Smooth muscle cell (in vitro differentiated cells): ENCODE measurements around the gene INO80D. TPM values are rescaled to one million over a fixed set of nuclear protein-coding genes. Genes with fewer than 3 reads are reported as not detected.

Experiments used
- DNase-seq: peaks from one replicate; lab custom pipeline; 2025; ENCODE audit not compliant: unreplicated experiment; lab: John Stamatoyannopoulos, UW
- H2AFZ ChIP-seq: fragments of 200-600 bp; sonication (generic); 2 replicates; pipeline ENCODE4 v1.6.0; 2016; ENCODE audit warnings: antibody characterized with exemption, low read depth, mild to moderate bottlenecking
- H3F3A ChIP-seq: fragments of 200-600 bp; sonication (generic); 2 replicates; pipeline ENCODE4 v1.6.0; 2017; ENCODE audit warnings: antibody characterized with exemption, low read depth
- H3K27ac ChIP-seq: fragments of 200-600 bp; sonication (generic); 2 replicates; pipeline ENCODE4 v1.5.1; 2016; ENCODE audit warnings: low read depth, mild to moderate bottlenecking
- H3K27me3 ChIP-seq: fragments of 200-600 bp; sonication (generic); 2 replicates; pipeline ENCODE4 v1.6.1; 2016; ENCODE audit warnings: low read depth, mild to moderate bottlenecking
- H3K36me3 ChIP-seq: fragments of 200-600 bp; sonication (generic); 2 replicates; pipeline ENCODE4 v1.5.1; 2016; ENCODE audit warnings: low read depth
- H3K4me1 ChIP-seq: fragments of 200-600 bp; sonication (generic); 2 replicates; pipeline ENCODE4 v1.5.1; 2016; ENCODE audit warnings: low read depth
- H3K4me2 ChIP-seq: fragments of 200-600 bp; sonication (generic); 2 replicates; pipeline ENCODE4 v1.6.0; 2016; ENCODE audit warnings: mild to moderate bottlenecking
- H3K4me3 ChIP-seq: fragments of 200-600 bp; sonication (generic); 2 replicates; pipeline ENCODE4 v1.5.1; 2016; ENCODE audit warnings: mild to moderate bottlenecking
- H3K79me2 ChIP-seq: fragments of 200-600 bp; sonication (generic); 2 replicates; pipeline ENCODE4 v1.6.0; 2016; ENCODE audit warnings: low read depth, mild to moderate bottlenecking
- H3K9ac ChIP-seq: fragments of 200-600 bp; sonication (generic); 2 replicates; pipeline ENCODE4 v1.6.0; 2016; ENCODE audit warnings: low read depth
- H3K9me3 ChIP-seq: fragments of 200-600 bp; sonication (generic); replicated peaks from 2 replicates; pipeline ENCODE4 v1.5.1; 2016; ENCODE audit warnings: low read depth
- H4K20me1 ChIP-seq: fragments of 200-600 bp; sonication (generic); 2 replicates; pipeline ENCODE4 v1.6.0; 2016; ENCODE audit warnings: low read depth
- WGBS: methylation state at CpG from one replicate; pipeline ENCODE4 v1.1.7; 2016; ENCODE audit warnings: low lambda C conversion rate; 5-methylcytosine and 5-hydroxymethylcytosine counted together
- polyA plus RNA-seq: library from polyadenylated mRNA; unstranded; fragments of >200 nt; fragmentation: Nextera tagmentation; extraction: Ambion mirVana; gene quantifications from 2 replicates; pipeline ENCODE4 v1.2.1, GENCODE V29; 2016
- total RNA-seq: library from RNA; depleted of rRNA; stranded (reverse); fragments of >200 nt; gene quantifications from 2 replicates; pipeline ENCODE4 v1.2.3, GENCODE V29; 2014
- TF ChIP-seq, protein P1 (sequence below): fragments of 200-600 bp; sonication (generic); IDR thresholded peaks from 2 replicates; pipeline ENCODE4 v1.5.1; 2017; ENCODE audit warnings: borderline replicate concordance, mild to moderate bottlenecking, antibody characterized with exemption; ENCODE audit not compliant: insufficient read depth, poor library complexity, severe bottlenecking

Gene INO80D
- total and polyA plus RNA-seq, 2 experiments from 2014 or later = 1.4 to 9.1 TPM

DNA sequence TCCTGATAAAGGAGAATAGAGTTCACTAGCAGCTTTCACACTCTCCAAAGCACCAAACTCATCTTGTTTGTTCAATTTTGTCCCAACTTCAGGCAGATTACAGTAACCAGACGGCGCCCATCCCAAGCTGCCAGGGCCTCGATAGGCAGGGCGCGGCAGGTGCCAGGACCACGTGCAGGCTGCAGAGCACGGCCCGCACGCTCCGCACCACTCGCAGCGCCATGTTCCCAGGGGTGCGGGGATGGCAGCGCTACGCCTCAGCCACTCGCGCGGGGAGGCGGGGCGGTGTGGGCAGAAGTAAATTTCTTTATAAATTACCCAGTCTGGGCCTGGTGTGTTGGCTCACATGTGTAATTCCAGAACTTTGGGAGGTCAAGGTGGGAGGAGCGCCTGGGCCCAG lies 30.3 kb upstream of the INO80D start:
- Histone ChIP-seq H3K36me3 (peaks cover 5% of the 10 kb centered on the region), H3K27me3 (no peaks in the 10 kb centered on the region), H3K9me3 (no peaks in the 10 kb centered on the region), H3K4me3 (no peak overlapping the region), H2AFZ (no peak overlapping the region), H3K9ac (no peak overlapping the region), H3K79me2 (no peaks in the 10 kb centered on the region), H3K27ac (no peak overlapping the region), H3K4me2 (no peak overlapping the region), H3K4me1 (no peaks in the 10 kb centered on the region), H4K20me1 (no peaks in the 10 kb centered on the region), H3F3A (no peaks in the 10 kb centered on the region)
- 98% methylated on average over 21 of the region's 21 CpGs for WGBS
- TF ChIP-seq, protein P1, sequence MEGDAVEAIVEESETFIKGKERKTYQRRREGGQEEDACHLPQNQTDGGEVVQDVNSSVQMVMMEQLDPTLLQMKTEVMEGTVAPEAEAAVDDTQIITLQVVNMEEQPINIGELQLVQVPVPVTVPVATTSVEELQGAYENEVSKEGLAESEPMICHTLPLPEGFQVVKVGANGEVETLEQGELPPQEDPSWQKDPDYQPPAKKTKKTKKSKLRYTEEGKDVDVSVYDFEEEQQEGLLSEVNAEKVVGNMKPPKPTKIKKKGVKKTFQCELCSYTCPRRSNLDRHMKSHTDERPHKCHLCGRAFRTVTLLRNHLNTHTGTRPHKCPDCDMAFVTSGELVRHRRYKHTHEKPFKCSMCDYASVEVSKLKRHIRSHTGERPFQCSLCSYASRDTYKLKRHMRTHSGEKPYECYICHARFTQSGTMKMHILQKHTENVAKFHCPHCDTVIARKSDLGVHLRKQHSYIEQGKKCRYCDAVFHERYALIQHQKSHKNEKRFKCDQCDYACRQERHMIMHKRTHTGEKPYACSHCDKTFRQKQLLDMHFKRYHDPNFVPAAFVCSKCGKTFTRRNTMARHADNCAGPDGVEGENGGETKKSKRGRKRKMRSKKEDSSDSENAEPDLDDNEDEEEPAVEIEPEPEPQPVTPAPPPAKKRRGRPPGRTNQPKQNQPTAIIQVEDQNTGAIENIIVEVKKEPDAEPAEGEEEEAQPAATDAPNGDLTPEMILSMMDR = no peak
- DNase-seq = no peak

DNA sequence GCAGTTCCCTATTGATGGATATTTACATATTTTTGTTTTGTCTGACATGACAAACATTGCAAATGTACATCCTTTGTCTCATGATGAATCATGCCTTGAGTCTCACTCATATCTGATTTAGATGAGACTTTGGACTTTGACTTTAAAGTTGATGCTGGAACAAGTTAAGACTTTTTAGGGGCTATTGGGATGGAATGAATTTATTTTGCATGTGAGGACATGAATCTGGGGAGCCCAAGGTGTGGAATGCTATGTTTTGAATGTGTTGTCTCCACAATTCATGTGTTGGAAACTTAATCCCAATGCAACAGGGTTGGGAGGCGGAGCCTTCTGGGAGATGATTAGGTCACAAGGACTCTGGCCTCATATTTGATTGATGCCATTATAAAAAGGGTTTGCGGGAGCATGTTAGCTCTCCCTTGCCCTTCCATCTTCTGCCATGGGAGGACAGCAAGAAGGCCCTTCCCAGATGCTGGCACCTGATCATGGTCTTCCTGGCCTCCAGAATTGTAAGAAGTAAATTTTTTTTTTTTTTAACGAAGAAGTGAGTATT lies 29.1 kb upstream of the INO80D start:
- no peak overlapping the region for H2AFZ ChIP-seq
- no peaks in the 10 kb centered on the region for H3K4me1 ChIP-seq
- no peaks in the 10 kb centered on the region for H4K20me1 ChIP-seq
- H3K4me2 ChIP-seq = no peak overlapping the region
- H3K9me3 ChIP-seq = no peaks in the 10 kb centered on the region
- no peak overlapping the region for H3K9ac ChIP-seq
- 98% methylated on average over 3 of the region's 3 CpGs for WGBS
- no peak for DNase-seq
- no peaks in the 10 kb centered on the region for H3F3A ChIP-seq
- no peak overlapping the region for H3K4me3 ChIP-seq
- H3K36me3 ChIP-seq = no peaks in the 10 kb centered on the region
- TF ChIP-seq, protein P1 = no peak
- no peaks in the 10 kb centered on the region for H3K27me3 ChIP-seq
- H3K27ac ChIP-seq = no peak overlapping the region
- H3K79me2 ChIP-seq = no peaks in the 10 kb centered on the region

DNA sequence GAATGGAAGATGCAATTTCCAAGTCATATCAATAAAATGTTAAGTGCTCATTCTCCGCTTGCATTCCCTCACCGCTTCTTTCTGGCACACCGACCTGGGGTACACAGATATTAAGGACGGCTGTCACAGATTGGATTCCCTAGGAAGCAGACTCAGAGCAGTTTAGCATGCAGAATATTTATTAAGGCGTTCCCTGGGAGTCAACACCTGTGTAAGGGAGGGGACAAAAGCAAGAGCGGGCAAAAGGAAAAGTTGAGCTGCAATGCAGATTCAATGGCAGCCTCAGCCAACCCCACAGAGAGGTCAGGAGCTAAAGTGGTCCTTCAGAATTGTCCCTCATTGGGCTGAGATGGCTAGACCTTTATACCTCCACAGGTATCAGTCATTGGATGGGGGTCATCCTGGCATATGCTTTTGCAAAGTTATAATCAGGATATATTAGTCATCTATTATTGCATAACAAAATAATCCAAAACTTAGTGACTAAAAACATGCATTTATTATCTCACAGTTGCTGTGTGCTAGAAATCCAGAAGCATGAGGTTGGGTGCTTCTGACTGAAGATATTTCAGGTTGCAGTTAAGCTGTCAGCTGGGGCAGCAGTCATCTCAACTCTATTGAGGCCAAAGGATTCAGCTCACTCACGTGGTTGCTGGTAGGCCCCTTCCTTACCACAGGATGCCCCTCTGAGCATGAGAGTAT lies 27.0 kb upstream of the INO80D start:
- Histone ChIP-seq H3K9ac (no peak overlapping the region), H3K4me2 (no peak overlapping the region), H2AFZ (no peak overlapping the region), H3K27ac (no peak overlapping the region), H3K4me3 (no peak overlapping the region), H3K27me3 (no peaks in the 10 kb centered on the region), H3K4me1 (no peaks in the 10 kb centered on the region), H3K9me3 (no peaks in the 10 kb centered on the region), H3K36me3 (no peaks in the 10 kb centered on the region), H3F3A (no peaks in the 10 kb centered on the region), H4K20me1 (no peaks in the 10 kb centered on the region), H3K79me2 (no peaks in the 10 kb centered on the region)
- WGBS = 94% methylated on average over 7 of the region's 7 CpGs
- DNase-seq = no peak
- TF ChIP-seq, protein P1 = no peak

DNA sequence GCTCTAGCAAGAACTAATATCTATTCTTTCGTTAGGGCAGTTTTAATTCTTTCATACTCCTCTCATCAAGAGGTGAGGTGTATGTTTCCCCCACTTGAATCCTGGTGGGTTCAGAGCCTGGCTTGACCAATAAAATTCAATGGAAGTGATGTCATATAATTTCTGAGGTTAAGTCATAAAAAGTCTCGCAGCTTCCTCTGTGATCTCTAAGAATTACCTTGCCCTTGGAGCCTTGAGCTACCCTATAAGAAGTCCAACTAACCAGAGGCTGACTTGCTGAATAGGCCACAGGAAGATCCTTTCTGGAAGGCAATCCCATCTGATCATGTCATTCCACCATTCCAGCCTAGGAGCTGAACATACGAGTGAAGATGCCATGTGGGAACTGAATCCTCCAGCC lies 26.1 kb upstream of the INO80D start:
- H4K20me1 ChIP-seq = no peaks in the 10 kb centered on the region
- no peak overlapping the region for H3K27ac ChIP-seq
- H3K4me2 ChIP-seq = no peak overlapping the region
- no peak overlapping the region for H2AFZ ChIP-seq
- WGBS = 81% methylated on average over 3 of the region's 3 CpGs
- H3K9me3 ChIP-seq = no peaks in the 10 kb centered on the region
- no peak overlapping the region for H3K9ac ChIP-seq
- no peaks in the 10 kb centered on the region for H3K79me2 ChIP-seq
- H3K4me3 ChIP-seq = no peak overlapping the region
- no peaks in the 10 kb centered on the region for H3K27me3 ChIP-seq
- TF ChIP-seq, protein P1 = no peak
- no peaks in the 10 kb centered on the region for H3F3A ChIP-seq
- no peaks in the 10 kb centered on the region for H3K4me1 ChIP-seq
- no peak for DNase-seq
- no peaks in the 10 kb centered on the region for H3K36me3 ChIP-seq
